IPS DF 4.7 (cell line): Measurements from ENCODE around the gene GCSAML.

Experiments used
- DNase-seq: peaks from one replicate; pipeline ENCODE4 v3.0.0-alpha.2; 2013; ENCODE audit warnings: low spot score; ENCODE audit errors: extremely low read depth

GCSAML gene

GRCh38 chr1:247574236-247574635, 25.3 kb downstream of the GCSAML start:
- DNase-seq, result no peak

GRCh38 chr1:247574664-247575063, 25.7 kb downstream of the GCSAML start:
- no peak for DNase-seq

- no peak for DNase-seq
These were observed 27.6 kb downstream of the GCSAML start for GRCh38 chr1:247576514-247576913.

- DNase-seq, result no peak
These were observed 30.1 kb downstream of the GCSAML start for GRCh38 chr1:247578946-247579460.

GRCh38 chr1:247588060-247588459, 39.1 kb downstream of the GCSAML start, which contains the start of gene OR2G2:
TSS of gene OR2G2 (plus strand) at chr1:247588360. CDS start at chr1:247588360, 0 bp downstream.
- no peak for DNase-seq

- DNase-seq, result no peak
These were observed 56.4 kb downstream of the GCSAML start, which contains the start of gene OR2G3 for GRCh38 chr1:247605286-247605685. TSS of gene OR2G3 (plus strand) at chr1:247605586. CDS start at chr1:247605586, 0 bp downstream.

- no peak for DNase-seq
These were observed 64.5 kb downstream of the GCSAML start for GRCh38 chr1:247613405-247613804.

GRCh38 chr1:247614625-247615024, 65.7 kb downstream of the GCSAML start:
- DNase-seq, result no peak
